ENCODE data around the gene ARAP2. TPM values are rescaled to one million over a fixed set of nuclear protein-coding genes. Genes with fewer than 3 reads are reported as not detected.

Gene ARAP2
- total RNA-seq, 3 donors from 2014 or later: 21.3 to 71.4 (median 23.2) TPM

DNA sequence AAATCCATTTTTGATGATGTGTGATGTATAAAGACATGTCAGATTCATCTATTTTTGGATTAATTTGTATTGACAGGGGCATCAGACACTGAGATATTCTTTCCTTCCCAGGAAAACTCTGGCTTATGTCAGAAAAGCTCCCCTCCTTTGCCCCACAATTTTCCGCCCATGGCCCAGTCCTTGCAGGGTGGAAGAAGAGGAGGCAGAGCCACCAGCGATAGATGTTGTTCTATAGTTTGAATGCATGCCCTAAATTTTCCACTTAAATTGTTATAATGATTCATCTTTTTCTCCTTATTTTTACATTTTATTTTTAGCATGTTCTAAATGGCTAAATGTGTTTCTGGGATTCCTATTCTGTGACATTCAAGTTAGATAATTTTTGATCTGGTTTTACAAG is 149.3 kb downstream of the ARAP2 start:
- TF ChIP-seq POLR2AphosphoS5 (IDR thresholded peaks at IDR 0.05): no peak
- DNase-seq (ENCODE audit: low spot score in 2 of 2): no peak
- no peak overlapping the region for H3K4me3 ChIP-seq
- H3K27me3 ChIP-seq: no peaks in the 10 kb centered on the region
- no peaks in the 10 kb centered on the region for H3K9me3 ChIP-seq
- no peak overlapping the region for H3K27ac ChIP-seq
- intact Hi-C loops (cut with DNase I; ENCODE audit: low total_unique reads): loop anchor here (5.0 kb wide), 1 partner anchor 1397 kb away; no protein-coding TSS in a partner anchor
- no peaks in the 10 kb centered on the region for H3K4me1 ChIP-seq
- no peaks in the 10 kb centered on the region for H3K36me3 ChIP-seq

DNA sequence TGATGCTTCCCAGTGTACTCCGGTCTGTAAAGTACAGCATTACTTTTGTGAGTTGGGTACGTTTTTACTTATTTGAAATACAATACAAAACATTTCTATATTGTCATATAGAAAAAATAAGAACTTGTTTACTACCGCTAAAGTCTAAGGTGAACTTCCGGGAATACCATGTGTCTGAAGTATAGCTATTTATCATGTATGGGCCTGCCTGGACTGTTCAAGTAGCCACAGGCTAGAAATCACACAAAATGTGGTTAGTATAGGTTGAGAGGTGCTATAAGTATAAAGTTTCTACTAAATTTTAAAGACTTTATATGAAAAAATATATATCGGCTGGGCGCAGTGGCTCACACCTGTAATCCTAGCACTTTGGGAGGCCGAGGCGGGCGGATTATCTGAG is 152.3 kb downstream of the ARAP2 start:
- H3K27me3 ChIP-seq: no peaks in the 10 kb centered on the region
- no peak for TF ChIP-seq POLR2A (IDR thresholded peaks at IDR 0.05)
- TF ChIP-seq POLR2AphosphoS5 (IDR thresholded peaks at IDR 0.05): no peak
- TF ChIP-seq, protein P1, sequence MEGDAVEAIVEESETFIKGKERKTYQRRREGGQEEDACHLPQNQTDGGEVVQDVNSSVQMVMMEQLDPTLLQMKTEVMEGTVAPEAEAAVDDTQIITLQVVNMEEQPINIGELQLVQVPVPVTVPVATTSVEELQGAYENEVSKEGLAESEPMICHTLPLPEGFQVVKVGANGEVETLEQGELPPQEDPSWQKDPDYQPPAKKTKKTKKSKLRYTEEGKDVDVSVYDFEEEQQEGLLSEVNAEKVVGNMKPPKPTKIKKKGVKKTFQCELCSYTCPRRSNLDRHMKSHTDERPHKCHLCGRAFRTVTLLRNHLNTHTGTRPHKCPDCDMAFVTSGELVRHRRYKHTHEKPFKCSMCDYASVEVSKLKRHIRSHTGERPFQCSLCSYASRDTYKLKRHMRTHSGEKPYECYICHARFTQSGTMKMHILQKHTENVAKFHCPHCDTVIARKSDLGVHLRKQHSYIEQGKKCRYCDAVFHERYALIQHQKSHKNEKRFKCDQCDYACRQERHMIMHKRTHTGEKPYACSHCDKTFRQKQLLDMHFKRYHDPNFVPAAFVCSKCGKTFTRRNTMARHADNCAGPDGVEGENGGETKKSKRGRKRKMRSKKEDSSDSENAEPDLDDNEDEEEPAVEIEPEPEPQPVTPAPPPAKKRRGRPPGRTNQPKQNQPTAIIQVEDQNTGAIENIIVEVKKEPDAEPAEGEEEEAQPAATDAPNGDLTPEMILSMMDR (IDR thresholded peaks at IDR 0.05): no peak
- H3K36me3 ChIP-seq: no peaks in the 10 kb centered on the region
- no peak for DNase-seq (ENCODE audit: low spot score in 2 of 2)
- no peak overlapping the region for H3K4me3 ChIP-seq
- intact Hi-C loops (cut with DNase I; ENCODE audit: low total_unique reads): no loop called here
- no peaks in the 10 kb centered on the region for H3K4me1 ChIP-seq
- no peak overlapping the region for H3K27ac ChIP-seq
- H3K9me3 ChIP-seq: no peaks in the 10 kb centered on the region

DNA sequence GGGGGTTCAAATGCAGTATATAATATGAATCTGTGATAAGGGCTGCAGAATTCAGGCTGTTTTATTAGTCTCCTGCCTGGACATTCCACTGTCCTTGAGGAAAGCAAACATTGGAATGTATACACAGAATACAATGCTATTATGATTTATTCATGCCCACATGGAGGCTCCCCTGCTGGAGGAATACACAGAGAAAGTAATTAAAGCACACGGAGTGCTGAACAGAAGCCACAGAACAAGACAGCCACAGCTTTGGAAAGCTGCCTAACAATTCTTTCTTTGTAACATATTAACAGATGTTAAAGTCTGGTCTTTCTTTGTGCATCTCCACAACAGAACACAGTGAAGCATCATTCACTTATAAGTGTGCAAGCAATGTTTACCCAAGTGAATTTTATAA is 155.8 kb downstream of the ARAP2 start:
- no peaks in the 10 kb centered on the region for H3K36me3 ChIP-seq
- no peaks in the 10 kb centered on the region for H3K4me1 ChIP-seq
- TF ChIP-seq POLR2AphosphoS5 (IDR thresholded peaks at IDR 0.05): no peak
- no peak for TF ChIP-seq POLR2A (IDR thresholded peaks at IDR 0.05)
- TF ChIP-seq, protein P1 (IDR thresholded peaks at IDR 0.05): no peak
- intact Hi-C loops (cut with DNase I; ENCODE audit: low total_unique reads): no loop called here
- H3K4me3 ChIP-seq: no peak overlapping the region
- no peaks in the 10 kb centered on the region for H3K27me3 ChIP-seq
- H3K27ac ChIP-seq: no peak overlapping the region
- H3K9me3 ChIP-seq: no peaks in the 10 kb centered on the region
- DNase-seq (ENCODE audit: low spot score in 2 of 2): no peak

DNA sequence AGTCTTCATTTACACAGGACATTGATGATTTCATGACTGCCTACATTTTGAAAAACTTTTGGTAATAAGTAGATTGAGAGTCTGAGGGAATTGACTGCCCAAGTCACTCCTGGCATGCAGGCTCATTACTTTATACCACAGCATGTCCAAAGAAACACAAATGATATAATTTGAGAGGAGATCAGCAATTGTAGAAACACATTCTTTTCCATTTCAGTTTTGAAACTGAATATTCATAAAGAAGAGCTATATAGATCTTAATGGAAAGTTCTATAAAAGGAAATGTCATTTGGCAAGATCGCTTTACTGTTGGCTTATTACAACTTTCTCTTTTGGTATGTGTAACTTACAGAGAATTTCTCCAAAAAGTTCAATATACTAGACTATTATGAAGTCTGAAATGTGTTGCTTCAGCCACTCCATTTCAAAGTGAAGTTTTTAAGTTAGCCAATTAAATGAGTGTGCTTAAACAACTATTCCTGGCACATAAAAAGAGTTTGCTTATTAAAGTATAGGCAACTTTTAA is 158.0 kb downstream of the ARAP2 start:
- H3K9me3 ChIP-seq: no peaks in the 10 kb centered on the region
- no peak overlapping the region for H3K27ac ChIP-seq
- DNase-seq (ENCODE audit: low spot score in 2 of 2): no peak
- no peaks in the 10 kb centered on the region for H3K36me3 ChIP-seq
- TF ChIP-seq POLR2A (IDR thresholded peaks at IDR 0.05) (no peak), POLR2AphosphoS5 (IDR thresholded peaks at IDR 0.05) (no peak)
- TF ChIP-seq, protein P1 (IDR thresholded peaks at IDR 0.05): no peak
- intact Hi-C loops (cut with DNase I; ENCODE audit: low total_unique reads): no loop called here
- H3K4me3 ChIP-seq: no peak overlapping the region
- no peaks in the 10 kb centered on the region for H3K27me3 ChIP-seq
- H3K4me1 ChIP-seq: no peaks in the 10 kb centered on the region

DNA sequence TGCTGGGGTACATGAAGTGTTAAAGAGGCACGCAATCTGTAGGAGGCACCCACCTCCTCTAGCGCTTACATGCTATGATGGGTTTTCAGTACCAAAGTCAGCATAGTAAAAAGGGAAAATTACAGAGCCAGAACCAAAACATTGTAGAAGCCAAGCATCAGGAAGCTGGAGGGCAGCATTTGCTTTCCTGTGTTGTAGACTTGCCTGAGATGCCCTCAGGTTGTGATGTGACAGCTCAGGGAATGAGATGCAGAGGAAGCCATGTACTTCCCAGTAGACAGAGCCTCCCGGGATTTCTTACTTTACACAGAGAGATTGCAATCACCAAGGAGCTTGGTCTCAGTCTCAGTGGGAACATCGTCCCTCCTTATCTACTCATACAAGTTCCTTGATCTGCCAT is 161.5 kb downstream of the ARAP2 start:
- Histone ChIP-seq H3K9me3 (no peaks in the 10 kb centered on the region), H3K4me1 (no peaks in the 10 kb centered on the region), H3K4me3 (no peak overlapping the region), H3K27ac (no peak overlapping the region), H3K27me3 (no peaks in the 10 kb centered on the region), H3K36me3 (no peaks in the 10 kb centered on the region)
- TF ChIP-seq, protein P1 (IDR thresholded peaks at IDR 0.05): no peak
- no peak for TF ChIP-seq POLR2A (IDR thresholded peaks at IDR 0.05)
- TF ChIP-seq POLR2AphosphoS5 (IDR thresholded peaks at IDR 0.05): no peak
- no peak for DNase-seq (ENCODE audit: low spot score in 2 of 2)
- intact Hi-C loops (cut with DNase I; ENCODE audit: low total_unique reads): no loop called here

DNA sequence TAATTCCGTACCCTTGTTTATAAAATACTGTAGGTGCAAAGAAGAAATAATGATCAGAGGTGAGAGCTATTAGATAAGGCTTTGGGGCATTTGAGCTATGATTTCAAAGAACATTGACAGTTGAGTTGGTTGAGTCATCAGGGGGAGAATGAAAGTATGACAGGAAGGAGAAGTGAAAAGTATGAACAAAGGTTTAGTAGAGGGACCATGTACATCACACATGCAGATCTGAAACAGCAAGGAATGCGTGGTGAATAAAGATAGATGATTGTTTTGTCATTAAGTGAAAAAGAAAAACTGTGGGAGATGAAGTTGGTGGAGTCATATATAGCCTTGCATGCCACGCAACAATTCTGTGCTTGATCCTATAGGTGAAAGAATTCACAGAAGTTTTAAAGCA is 163.1 kb downstream of the ARAP2 start:
- no peak for TF ChIP-seq POLR2A (IDR thresholded peaks at IDR 0.05)
- Histone ChIP-seq H3K4me3 (no peak overlapping the region), H3K36me3 (no peaks in the 10 kb centered on the region), H3K27ac (no peak overlapping the region), H3K27me3 (no peaks in the 10 kb centered on the region), H3K4me1 (no peaks in the 10 kb centered on the region), H3K9me3 (no peaks in the 10 kb centered on the region)
- intact Hi-C loops (cut with DNase I; ENCODE audit: low total_unique reads): no loop called here
- DNase-seq (ENCODE audit: low spot score in 2 of 2): no peak
